ENCODE results near the gene SIRT1.

GRCh38 chr10:67959839-67960476 is 75.5 kb downstream of the SIRT1 start:
- TF ChIP-seq CTCF (IDR thresholded peaks at IDR 0.05 in 8 of 11, conservative IDR thresholded peaks at IDR 0.05 in 3 of 11): no peak
- no peak for TF ChIP-seq POLR2A (IDR thresholded peaks at IDR 0.05)

Measured in spleen (tissue), 7 donors.